Lower lobe of right lung (tissue), 2 donors: ENCODE results near the gene MCF2L. TPM values are rescaled to one million over a fixed set of nuclear protein-coding genes. Genes with fewer than 3 reads are reported as not detected.

Experiments used
- ATAC-seq, 2 donors: fragments of 200-7000 bp; cut with Tn5 transposase; one replicate each; pipeline ENCODE4 v1.9.1; 2020 to 2022; ENCODE audit warnings: mild to moderate bottlenecking in 2 of 2, moderate library complexity in 2 of 2
- DNase-seq: peaks from one replicate; pipeline ENCODE4 v3.0.0-alpha.2; 2020
- H3K27ac ChIP-seq: fragments of 200-600 bp; one replicate; pipeline ENCODE4 v1.8.0; 2022
- H3K27me3 ChIP-seq: fragments of 200-600 bp; one replicate; pipeline ENCODE4 v1.8.0; 2022; ENCODE audit warnings: low read depth
- H3K36me3 ChIP-seq: fragments of 200-600 bp; one replicate; pipeline ENCODE4 v1.8.0; 2022; ENCODE audit warnings: mild to moderate bottlenecking
- H3K4me1 ChIP-seq: fragments of 200-600 bp; one replicate; pipeline ENCODE4 v1.8.0; 2022
- H3K4me3 ChIP-seq: fragments of 200-600 bp; one replicate; pipeline ENCODE4 v1.8.0; 2022; ENCODE audit warnings: mild to moderate bottlenecking
- H3K9me3 ChIP-seq: fragments of 200-600 bp; one replicate; pipeline ENCODE4 v1.8.0; 2022
- intact Hi-C: fragments of 100-400 bp; cut with DNase I; formaldehyde crosslinking; loops from one replicate; pipeline ENCODE4 v1.11.0; 2022
- total RNA-seq: library from RNA; stranded (reverse); fragmentation: NEBNext Ultra II Directional; extraction: Animal tissue kit (Norgen Biotek cat#: 25700); gene quantifications from one replicate; pipeline ENCODE4 v1.2.1, GENCODE V29; 2021
- TF ChIP-seq, protein P1 (sequence below): fragments of 200-600 bp; IDR thresholded peaks from one replicate; pipeline ENCODE4 v1.8.0; 2022; ENCODE audit warnings: antibody characterized with exemption, mild to moderate bottlenecking
- donor health status: DM: no; HTN: yes; CAD: no; lungs with severe emphysema.

The MCF2L gene
- total RNA-seq, 1 donor from 2014 or later = 42.4 TPM

DNA sequence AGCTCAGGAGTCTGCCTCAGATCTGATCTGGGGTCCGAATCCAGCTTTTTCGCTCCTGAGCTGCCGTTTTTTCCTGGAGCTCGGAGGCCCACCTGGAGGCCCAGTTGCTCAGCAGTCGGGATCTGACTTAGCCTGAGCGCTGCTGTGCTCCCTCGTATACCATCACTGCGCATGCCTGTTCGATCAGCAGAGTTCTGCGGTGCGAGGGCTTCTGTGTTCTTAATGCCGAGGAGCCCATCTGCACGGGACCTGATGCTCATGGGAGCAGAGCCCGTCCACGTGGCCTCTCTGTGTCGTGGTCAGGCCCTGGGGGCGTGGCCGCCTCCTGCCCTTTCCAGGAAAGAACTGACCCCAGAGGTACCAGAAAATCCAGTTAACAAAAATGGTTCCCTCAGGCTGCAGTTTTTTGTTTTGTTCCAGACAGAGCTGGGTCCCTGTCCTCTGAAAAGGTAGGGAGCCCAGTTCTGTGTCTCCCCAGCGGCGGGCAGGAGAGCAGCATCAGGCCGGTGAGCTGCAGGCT is 57.4 kb downstream of the MCF2L start:
- Histone ChIP-seq H3K4me3 (no peak overlapping the region), H3K27ac (no peak overlapping the region), H3K4me1 (no peaks in the 10 kb centered on the region), H3K27me3 (no peaks in the 10 kb centered on the region), H3K9me3 (no peaks in the 10 kb centered on the region), H3K36me3 (no peaks in the 10 kb centered on the region)
- intact Hi-C loops = no loop called here
- TF ChIP-seq, protein P1, sequence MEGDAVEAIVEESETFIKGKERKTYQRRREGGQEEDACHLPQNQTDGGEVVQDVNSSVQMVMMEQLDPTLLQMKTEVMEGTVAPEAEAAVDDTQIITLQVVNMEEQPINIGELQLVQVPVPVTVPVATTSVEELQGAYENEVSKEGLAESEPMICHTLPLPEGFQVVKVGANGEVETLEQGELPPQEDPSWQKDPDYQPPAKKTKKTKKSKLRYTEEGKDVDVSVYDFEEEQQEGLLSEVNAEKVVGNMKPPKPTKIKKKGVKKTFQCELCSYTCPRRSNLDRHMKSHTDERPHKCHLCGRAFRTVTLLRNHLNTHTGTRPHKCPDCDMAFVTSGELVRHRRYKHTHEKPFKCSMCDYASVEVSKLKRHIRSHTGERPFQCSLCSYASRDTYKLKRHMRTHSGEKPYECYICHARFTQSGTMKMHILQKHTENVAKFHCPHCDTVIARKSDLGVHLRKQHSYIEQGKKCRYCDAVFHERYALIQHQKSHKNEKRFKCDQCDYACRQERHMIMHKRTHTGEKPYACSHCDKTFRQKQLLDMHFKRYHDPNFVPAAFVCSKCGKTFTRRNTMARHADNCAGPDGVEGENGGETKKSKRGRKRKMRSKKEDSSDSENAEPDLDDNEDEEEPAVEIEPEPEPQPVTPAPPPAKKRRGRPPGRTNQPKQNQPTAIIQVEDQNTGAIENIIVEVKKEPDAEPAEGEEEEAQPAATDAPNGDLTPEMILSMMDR = no peak
- ATAC-seq (no peak), DNase-seq (no peak)

DNA sequence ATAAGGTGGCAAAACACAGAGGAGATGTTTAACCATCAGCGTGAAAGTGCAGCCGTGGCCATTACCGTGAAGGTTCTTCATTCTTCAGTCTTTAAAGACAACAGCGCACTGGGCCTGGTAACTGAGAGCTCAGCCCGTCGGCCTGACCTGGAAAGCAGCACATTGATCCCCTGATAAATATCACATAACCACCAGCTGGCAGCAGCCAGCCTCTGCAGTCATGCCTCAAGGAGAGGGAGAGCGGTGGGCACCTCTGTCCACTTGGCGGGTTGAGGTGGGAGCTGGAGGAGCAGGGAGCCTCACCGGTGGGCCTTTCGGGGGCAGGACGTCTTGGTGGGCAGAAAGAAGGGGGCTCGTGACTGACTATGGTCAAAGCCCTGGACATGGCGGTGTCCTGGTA is 58.1 kb downstream of the MCF2L start:
- ATAC-seq = no peak
- no peaks in the 10 kb centered on the region for H3K36me3 ChIP-seq
- no peak overlapping the region for H3K27ac ChIP-seq
- no peak overlapping the region for H3K4me3 ChIP-seq
- no peaks in the 10 kb centered on the region for H3K27me3 ChIP-seq
- DNase-seq = no peak
- no peaks in the 10 kb centered on the region for H3K4me1 ChIP-seq
- intact Hi-C loops = no loop called here
- TF ChIP-seq, protein P1 = no peak
- no peaks in the 10 kb centered on the region for H3K9me3 ChIP-seq

DNA sequence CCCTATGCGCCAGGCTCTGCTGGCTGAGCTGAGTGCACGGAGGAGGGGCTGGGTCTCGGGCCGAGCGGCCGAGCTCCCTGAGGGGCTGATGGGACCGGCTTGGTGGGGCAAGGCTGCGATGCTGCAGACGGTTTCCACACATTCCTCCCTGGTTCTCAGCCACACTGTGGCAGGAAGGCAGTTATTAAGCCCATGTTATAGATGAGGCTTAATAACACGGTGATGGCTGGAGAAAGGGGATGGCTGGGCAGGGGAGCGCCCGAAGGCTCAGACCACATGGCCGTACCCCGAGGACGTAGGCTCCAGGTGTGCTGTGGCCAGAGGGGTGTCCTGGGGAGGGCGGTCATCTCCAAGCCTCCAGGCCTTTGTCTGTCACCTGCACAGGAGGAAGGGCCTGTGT is 58.6 kb downstream of the MCF2L start:
- H3K4me1 ChIP-seq = no peaks in the 10 kb centered on the region
- H3K27ac ChIP-seq = no peak overlapping the region
- intact Hi-C loops = no loop called here
- H3K9me3 ChIP-seq = no peaks in the 10 kb centered on the region
- H3K36me3 ChIP-seq = no peaks in the 10 kb centered on the region
- H3K27me3 ChIP-seq = no peaks in the 10 kb centered on the region
- no peak overlapping the region for H3K4me3 ChIP-seq
- DNase-seq (no peak), ATAC-seq (no peak)
- TF ChIP-seq, protein P1 = no peak

DNA sequence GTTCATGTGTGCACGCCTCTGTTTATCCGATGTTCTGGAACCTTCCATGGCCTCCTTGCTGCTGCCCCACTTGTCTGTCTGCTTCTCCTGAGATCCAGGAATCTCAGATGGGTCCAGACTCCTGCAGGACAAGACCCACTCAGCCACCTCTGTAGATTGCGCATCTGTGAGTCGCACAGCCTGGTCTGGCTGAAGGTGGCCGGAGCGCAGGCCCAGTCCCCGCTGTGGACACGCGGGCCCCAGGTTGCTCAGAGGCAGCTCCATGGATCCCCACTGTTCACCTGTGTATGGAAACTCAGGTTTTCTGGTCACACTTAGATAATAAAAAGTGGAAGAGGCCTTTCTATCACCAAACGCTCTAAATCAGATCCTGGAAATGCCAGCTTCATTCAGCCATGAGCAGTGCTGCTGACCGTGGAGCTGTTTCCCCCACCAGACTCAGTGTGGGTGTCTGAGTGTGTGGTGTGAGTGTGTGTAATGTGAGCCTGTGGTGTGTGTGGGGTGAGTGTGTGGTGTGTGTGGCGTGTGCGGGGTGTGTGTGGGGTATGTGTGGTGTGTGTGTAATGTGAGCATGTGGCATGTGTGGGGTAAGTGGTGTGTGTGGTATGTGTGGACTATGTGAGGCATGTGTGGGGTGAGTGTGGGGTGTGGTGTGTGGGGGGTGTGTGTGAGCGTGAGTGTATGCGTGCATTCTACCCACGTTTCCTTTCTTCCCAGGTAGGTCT is 59.5 kb downstream of the MCF2L start:
- Histone ChIP-seq H3K9me3 (no peaks in the 10 kb centered on the region), H3K36me3 (no peaks in the 10 kb centered on the region), H3K27me3 (no peaks in the 10 kb centered on the region), H3K4me3 (no peak overlapping the region), H3K4me1 (no peaks in the 10 kb centered on the region), H3K27ac (no peak overlapping the region)
- DNase-seq = no peak
- TF ChIP-seq, protein P1 = no peak
- intact Hi-C loops = no loop called here
- ATAC-seq = peak; percentile 28 to 38

DNA sequence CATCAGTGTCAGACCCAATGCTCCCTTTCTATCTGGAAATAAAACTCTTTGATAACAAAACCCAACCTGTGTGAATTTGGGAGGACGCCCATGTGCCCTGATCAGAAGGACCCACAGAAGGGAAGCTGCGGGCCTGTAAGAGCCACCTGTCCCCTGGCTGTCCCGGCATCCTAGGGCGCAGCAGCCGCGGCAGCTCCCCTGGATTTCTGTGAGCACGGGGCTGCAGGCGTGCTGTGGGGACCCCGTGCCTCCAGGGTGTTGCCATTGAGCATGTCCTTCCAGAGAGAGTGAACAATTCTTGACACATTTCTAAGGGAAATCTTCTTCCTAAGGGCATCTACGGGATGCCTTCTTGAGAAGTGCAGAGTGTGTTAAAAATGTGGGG is 60.0 kb downstream of the MCF2L start:
- Histone ChIP-seq H3K4me3 (no peak overlapping the region), H3K27ac (no peak overlapping the region), H3K36me3 (no peaks in the 10 kb centered on the region), H3K4me1 (no peaks in the 10 kb centered on the region), H3K9me3 (no peaks in the 10 kb centered on the region), H3K27me3 (no peaks in the 10 kb centered on the region)
- no peak for DNase-seq
- ATAC-seq = peak in 1 of 2 donors; percentile 10
- TF ChIP-seq, protein P1 = no peak
- intact Hi-C loops = no loop called here
